Upper lobe of left lung (tissue), 4 donors: Measurements from ENCODE around the gene DHX15.
A peak's percentile ranks its signal among the peaks of the same experiment; 100 is the strongest.

Experiments used
- CTCF ChIP-seq, 6 experiments: fragments of 450-650 bp in 4 of 6; fragments of 200-600 bp in 2 of 6; sonication (generic) in 2 of 6; IDR thresholded peaks; one replicate each; pipeline ENCODE4 v1.5.1; 2016 to 2019; ENCODE audit warnings: antibody characterized with exemption in 6 of 6
- EP300 ChIP-seq, 4 donors: sonication (generic); formaldehyde crosslinking; IDR thresholded peaks; one replicate each; pipeline ENCODE4 v1.5.1; 2017; ENCODE audit warnings: antibody characterized with exemption in 4 of 4, control low read depth in 2 of 4
- POLR2A ChIP-seq, 4 donors: fragments of 450-650 bp; IDR thresholded peaks; one replicate each; pipeline ENCODE4 v1.5.1; 2016 to 2017; ENCODE audit warnings: antibody characterized with exemption in 4 of 4, mild to moderate bottlenecking in 2 of 4
- POLR2AphosphoS5 ChIP-seq, 2 donors: sonication (generic); formaldehyde crosslinking; IDR thresholded peaks; one replicate each; pipeline ENCODE4 v1.5.1; 2017; ENCODE audit warnings: antibody characterized with exemption in 2 of 2

- peak in 1 of 4 donors; percentile 6 for TF ChIP-seq POLR2A (IDR thresholded peaks at IDR 0.05)
- TF ChIP-seq CTCF (IDR thresholded peaks at IDR 0.05): peak in 1 of 6 experiments; percentile 50
- no peak for TF ChIP-seq EP300 (IDR thresholded peaks at IDR 0.05)
- TF ChIP-seq POLR2AphosphoS5 (IDR thresholded peaks at IDR 0.05): peak in 1 of 2 donors; percentile 26
Measured at GRCh38 chr4:24583451-24584210, 723 bp downstream of the DHX15 start.
